Measurements from ENCODE around the gene CDCA4.

Gene CDCA4

GRCh38 chr14:105013150-105013785 is 7.6 kb downstream of the CDCA4 start:
- DNase-seq (ENCODE audit: low read depth): no peak

DNA sequence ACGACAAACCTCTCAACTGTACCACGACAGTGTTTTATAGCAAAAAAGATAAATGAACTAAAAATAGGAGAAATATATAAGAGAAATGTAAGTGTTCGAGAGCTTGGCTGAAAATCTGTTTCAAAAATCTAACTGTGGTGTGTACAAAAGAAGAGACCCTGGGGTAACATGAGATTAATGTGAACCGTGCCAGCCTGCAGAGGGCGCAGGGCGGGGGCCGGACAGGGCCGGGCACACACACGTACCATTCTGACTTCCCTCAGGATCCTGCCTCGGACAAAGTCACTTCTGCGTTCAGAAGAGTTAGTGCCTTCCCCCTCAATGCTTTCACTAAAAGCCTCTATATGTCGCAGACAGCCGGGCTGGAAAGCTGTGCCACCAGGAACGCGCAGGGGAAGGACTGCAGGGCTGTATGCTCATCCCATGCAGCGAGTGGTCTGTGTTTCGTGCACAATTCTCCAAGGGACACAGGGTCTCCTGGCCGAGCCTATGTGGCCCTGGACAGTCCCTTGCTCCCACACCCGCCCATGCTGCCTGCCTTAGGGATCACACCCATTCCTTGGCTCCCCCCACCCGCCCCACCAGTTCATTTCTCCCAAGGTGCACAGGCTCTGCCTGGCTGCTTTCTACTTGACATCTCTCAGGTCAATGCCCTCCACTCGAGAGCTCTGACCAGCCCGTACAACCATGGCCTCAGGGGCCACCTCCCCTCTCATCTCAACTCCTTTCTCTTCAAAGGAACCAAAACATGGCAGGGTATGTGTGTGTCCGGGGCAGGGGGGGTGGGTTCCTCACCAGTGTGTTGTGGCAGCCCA is 8.5 kb downstream of the CDCA4 start:
- DNase-seq (ENCODE audit: low read depth): no peak

DNA sequence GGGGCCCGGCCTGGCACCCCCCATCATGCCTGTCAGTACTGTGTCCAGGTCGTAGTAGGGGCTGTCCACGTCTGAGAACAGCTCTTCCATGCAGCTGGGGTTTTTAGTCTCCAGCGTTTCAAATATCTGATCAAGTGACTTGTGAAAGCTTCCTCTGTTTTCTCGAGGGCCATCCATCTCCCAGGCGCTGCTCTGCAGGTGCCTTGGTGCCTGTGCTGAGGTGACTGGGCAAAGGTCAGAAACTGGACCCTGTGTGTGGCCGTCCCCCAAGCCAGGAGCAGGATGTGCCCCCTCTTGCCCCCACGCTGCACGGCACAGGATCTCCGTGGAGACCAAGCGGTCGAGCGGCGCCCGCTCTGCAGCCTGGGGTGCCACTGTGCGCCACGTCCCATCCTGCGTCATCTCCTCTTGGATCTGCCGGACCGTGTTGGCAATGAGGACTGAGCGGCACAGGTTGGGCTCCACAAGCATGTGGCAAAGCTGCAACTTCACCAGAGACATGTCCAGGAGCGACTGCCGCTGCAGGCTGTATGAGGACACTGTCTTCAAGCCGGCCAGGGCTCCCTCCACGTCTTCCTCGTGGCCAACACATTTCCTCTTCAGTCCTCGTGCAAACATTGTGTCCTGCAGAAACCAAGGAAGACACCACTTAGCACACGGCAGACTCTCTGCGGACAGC is 9.4 kb downstream of the CDCA4 start:
- DNase-seq (ENCODE audit: low read depth): no peak

DNA sequence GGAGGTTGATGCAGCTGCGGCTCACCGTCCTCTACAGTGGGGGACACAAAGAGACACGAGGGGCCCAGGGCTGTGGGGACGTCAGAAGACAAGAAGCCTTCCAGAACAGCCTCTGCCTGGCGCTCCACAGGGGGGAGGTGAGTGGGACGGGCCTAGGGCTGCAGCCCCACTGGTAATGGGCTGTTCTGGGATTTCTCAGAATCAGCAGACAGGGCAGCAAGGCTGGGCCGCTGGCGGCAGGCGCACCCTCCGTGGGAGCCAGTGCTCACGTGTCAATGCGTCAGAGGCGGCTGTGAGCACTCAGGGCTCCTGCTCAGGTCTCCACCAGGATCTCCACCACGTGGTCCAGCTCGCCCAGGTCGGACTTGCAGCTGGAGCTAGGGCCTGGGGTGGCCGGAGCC is 10.0 kb downstream of the CDCA4 start:
- no peak for DNase-seq (ENCODE audit: low read depth)

- DNase-seq (ENCODE audit: low read depth): no peak
Observed at GRCh38 chr14:105010106-105010505, 10.8 kb downstream of the CDCA4 start.

DNA sequence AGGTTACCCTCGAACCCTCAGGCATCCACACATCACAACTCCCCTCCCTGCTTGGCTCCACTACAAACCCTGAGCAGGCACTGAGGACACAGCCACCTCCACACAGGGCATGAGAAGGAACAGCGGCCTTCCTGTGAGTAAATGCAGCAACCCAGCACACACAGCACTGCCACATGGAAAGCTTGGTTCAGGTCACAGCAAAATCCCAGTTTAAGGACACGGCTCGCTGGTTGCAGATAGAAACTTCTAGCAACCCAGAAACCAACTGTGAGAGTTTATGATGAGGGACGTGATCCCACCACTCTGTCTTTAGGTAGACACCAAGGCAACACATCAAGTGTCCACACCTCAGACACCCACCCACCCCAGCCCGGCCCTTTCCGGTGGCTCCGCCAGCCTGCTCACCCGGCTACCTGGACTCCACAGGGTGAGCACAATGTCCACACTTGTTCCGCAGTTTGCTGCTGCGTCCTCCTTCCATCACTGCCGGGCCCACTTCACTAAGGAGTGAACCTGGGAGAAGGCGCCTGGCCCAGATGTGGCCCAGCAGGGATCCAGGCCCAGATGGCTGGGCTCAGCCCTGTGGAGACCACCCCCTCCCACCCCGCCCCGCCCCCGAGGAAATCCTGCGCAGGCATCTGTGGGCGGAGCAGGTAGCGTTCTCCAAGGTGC is 13.2 kb downstream of the CDCA4 start:
- DNase-seq (ENCODE audit: low read depth): no peak

DNA sequence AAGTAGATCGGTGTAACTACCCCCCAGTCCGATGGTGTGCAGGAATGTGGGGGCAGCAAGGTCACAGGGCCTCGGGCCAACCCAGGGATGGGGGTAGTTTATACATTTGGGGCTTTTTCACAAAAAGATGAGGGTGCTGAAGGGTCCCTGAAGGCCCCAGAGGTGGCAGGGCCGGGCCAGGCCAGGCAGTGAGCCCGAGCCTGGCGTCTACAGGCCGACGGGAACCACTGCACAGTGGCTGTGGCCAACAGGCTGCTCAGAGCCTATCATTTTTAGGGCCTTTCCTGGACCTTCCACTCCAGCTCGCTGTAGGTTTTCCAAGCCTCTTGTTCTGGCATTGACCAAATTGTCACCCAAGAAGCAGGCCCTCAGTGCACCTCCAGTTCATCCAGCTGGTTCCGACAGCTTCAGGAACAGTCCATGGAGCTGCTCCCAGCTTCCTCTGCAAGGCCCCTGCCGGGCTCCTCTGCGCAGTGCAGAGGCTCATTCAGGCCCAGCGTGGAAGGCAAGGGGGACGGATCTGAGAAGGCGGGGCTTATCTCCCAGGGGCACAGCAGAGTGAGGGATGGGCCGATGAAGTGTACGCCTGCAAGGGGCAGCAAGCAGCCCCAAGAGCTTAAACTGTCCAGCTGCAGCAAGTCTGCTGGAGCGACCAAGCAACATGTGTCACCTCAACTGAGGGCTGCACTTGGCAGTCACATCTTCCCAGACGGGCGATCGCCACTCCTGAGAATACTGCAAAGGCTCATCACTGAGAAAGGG is 13.9 kb downstream of the CDCA4 start:
- DNase-seq (ENCODE audit: low read depth): no peak

DNA sequence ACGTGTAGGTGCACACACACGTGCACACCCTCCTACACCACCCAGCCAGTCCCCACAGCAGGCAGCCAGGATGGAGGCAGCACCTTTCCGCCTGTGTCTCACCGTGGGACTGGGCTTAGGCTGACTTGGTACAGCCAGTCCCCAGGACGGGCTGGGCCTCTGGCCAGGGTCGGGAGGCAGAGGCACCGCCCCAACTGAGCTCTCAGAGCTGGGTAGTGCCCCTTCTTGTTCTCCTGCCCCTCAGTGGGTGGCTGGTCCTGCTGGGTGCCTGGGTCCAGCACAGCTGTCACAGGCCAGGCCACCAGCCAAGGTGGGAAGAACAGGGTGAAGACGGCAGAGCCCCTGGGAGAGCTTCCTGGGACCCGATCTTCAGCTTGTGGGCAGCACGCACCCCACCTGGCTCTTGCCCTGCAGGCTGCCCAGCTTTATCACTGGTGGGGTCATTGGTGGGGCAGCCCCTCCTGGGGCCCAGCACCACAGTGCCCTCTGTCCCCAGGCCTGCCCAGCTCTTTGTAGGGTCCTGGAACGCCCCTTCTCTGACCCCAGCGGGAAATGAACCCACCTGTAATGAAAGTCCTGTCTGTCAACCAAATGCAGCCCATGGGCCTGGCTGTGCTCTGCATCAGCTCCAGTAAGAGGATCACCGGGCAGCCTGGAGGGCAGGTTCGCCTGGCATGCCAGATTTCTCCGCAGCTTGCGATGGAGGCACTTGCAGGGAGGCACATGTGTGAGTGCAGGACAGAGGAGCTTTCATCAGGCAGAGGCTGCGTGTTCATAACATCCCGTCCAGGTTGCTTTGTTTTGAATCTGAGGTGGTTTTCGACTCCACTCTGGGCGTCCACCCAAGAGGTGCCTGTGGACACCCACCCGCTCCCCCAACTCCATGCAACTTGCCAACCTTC is 14.7 kb downstream of the CDCA4 start:
- no peak for DNase-seq (ENCODE audit: low read depth)

DNA sequence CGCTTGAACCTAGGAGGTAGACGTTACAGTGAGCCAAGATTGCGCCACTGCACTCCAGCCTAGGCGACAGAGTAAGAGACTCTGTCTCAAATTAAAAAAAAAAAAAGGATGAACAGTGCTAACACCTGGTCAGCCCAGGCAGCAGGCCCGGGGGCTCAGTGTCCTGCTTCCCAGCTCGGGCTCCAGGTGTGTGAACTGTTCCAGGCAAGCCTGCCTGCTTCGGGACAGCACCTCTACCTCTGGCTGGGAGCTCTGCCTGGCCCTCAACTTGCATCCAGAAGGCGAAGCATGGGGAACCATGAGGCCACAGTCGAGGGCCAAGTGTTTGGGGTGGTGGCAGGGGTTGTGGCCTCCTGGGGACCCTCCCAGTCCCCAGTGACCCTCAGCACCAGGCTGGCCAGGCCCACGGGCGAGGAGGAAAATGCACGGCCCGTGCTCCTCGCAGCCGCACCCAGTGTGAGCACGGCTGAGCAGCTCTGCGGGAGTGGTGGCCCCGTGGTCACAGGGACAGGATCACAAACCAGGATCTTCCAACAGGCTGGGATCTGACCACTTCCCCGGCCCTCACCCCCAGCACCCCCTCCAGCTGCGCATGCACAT is 15.5 kb downstream of the CDCA4 start:
- DNase-seq (ENCODE audit: low read depth): no peak

- DNase-seq (ENCODE audit: low read depth): no peak
Observed at GRCh38 chr14:104999361-104999760, 21.5 kb downstream of the CDCA4 start.

GRCh38 chr14:104998801-104999200 is 22.1 kb downstream of the CDCA4 start:
- no peak for DNase-seq (ENCODE audit: low read depth)

DNA sequence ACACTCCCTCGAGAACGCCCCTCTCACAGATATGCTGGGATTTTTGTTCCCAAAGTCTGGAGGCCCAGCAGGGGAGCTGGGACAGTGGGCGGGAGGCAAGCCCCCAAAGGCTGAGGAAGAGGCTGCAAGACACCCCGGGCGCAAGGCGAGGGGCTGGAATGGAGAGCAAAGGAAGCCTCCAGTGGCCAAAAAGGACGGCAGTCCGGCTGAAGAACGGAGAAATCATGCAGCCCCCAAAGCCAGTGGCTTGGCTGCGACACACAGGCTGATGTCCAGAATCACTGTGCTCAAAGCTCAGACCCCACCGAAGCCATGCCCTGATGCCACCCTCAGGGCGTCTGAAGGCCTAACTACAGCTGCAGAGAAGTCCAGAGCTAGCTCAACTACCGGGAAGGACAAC is 24.4 kb downstream of the CDCA4 start:
- no peak for DNase-seq (ENCODE audit: low read depth)

- DNase-seq (ENCODE audit: low read depth): no peak
Observed at GRCh38 chr14:104996032-104996431, 24.9 kb downstream of the CDCA4 start.

GRCh38 chr14:104994978-104995377 is 25.9 kb downstream of the CDCA4 start:
- no peak for DNase-seq (ENCODE audit: low read depth)

- DNase-seq (ENCODE audit: low read depth): no peak
Observed at GRCh38 chr14:104993808-104994591, 26.9 kb downstream of the CDCA4 start.

DNA sequence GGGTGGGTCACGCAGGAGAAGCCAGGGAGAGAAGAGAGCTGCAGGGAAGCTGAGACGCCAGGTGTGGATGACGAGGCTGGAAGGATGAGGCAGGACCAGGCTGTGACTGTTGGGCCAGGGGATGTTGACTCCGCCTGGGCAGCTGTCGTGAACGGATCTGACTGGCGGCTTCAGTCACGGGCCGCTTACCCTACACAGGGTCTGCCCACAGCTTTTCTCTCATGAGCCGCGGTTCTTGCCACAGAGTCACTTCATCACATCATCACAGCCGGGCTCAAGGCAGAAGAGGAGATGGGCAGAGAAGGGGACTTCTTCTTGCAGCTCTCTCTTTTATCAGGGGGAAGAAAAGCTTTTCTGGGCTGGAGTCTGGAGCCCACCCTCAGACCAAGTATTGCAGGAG is 27.6 kb downstream of the CDCA4 start:
- no peak for DNase-seq (ENCODE audit: low read depth)

DNA sequence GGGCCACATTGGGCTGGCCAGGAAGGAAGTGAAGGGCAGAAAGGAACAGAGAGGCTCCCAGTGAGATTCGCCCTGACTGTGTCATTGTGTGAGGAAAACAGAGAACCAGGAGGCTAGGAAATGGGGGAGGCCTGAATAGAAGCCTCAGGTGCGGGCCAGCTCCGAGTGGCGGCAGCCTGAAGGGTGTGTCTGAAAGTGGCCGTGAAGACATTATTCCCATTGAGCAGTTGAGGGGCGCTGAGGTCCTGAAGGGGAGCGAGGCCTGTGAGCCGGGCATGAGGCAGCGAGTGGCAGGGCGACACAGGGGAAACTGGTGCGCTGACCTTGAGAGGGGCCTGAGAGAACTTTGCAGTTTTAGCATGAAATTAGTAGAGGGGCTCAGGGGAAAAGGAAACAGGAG is 28.4 kb downstream of the CDCA4 start:
- DNase-seq (ENCODE audit: low read depth): no peak

GRCh38 chr14:104991896-104992230 is 29.0 kb downstream of the CDCA4 start:
- DNase-seq (ENCODE audit: low read depth): no peak

DNA sequence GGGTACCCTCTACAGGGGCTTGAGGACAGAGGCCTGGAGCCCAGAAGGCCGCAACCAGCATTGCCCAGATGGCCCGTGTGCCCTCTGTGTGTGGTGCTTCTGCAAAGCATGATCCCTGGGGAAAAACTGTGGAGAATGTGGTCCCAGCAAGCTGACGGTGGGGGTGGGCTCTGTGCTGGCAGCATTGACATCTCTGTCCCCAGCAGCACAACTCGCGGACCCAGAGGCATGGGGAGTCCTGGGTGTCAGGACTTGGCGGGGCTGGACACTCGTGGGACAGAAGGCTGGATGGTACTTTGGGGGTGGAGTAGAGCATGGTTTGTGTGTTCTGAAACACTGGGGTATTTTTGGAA is 31.0 kb downstream of the CDCA4 start:
- no peak for DNase-seq (ENCODE audit: low read depth)

Measured in stimulated activated CD4-positive, alpha-beta T cell treated with anti-CD3 and anti-CD28 coated beads, Interleukin-2, amount 100 ng/mL, for 4 hours (primary cell).